Measurements from ENCODE around the gene CCDC102B. TPM values are rescaled to one million over a fixed set of nuclear protein-coding genes. Genes with fewer than 3 reads are reported as not detected.

Gene CCDC102B
- total RNA-seq, 2 donors from 2014 or later: 10.6 to 24.6 TPM

DNA sequence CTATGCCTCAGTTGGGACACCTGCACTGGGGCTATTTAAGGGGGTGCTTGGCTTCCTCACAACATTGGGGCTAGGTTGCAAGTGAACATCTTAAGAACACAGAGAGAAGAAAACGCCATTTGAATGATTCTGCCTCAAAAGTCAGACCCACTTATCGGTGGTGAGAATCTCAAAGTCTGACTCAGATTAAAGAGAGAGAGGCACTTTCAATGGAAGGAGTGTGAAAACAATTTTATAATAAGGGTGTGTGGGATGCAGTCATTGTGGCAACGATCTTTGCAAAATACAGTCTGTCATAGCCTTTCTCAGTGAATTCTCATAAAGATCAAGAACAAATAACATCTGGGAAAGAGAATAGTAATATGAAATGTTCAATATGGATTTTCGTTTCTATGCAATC, 41.8 kb downstream of the CCDC102B start:
- no peak for TF ChIP-seq CTCF (IDR thresholded peaks at IDR 0.05)
- ATAC-seq (ENCODE audit: insufficient number of reproducible peaks, low FRiP score, low read depth) (no peak), DNase-seq (ENCODE audit: low spot score) (no peak)
- H3K36me3 ChIP-seq: no peaks in the 10 kb centered on the region
- H3K4me3 ChIP-seq: no peak overlapping the region
- H3K9me3 ChIP-seq: no peaks in the 10 kb centered on the region
- no peaks in the 10 kb centered on the region for H3K27me3 ChIP-seq (replicated peaks; ENCODE audit: insufficient read depth)
- peaks cover 0 to 7% of the 10 kb centered on the region in 2 donors for H3K4me1 ChIP-seq (ENCODE audit: control insufficient read depth in 1 of 2, low read depth in 2 of 2)
- no peak overlapping the region for H3K27ac ChIP-seq

DNA sequence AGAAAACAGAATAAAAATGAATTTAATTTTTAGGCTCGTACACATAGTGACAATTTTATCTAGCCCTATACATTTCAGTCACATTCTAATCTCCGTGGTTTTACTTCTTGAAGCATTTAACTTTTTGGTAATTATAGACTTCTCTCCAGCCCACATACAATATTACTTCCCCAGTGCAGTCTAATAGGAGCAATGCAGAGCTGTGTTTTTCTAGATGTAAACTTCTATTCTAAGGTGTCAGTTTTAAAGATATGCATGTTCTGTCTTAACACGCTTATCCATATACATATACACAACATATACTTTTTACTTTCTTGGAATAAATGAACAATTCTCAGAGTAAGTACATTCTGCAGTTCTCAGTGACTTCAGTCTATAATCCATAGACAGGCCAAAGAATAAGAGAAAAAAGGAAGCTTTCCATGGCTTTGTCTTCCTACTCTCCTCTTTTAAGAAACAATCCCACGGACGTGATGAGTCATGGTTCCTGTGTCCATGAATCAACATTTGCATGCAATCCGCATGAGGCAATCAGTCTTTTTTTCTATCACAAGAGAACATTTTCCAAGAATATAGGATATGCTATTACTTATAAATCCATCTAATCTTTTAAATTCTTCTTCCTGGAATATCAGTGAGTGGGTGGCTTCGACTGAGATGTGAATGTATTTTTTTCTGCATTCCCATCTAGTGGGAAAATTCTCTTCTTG, 42.8 kb downstream of the CCDC102B start:
- Histone ChIP-seq H3K9me3 (no peaks in the 10 kb centered on the region), H3K27me3 (replicated peaks; ENCODE audit: insufficient read depth) (no peaks in the 10 kb centered on the region), H3K36me3 (no peaks in the 10 kb centered on the region), H3K27ac (no peak overlapping the region), H3K4me3 (no peak overlapping the region), H3K4me1 (ENCODE audit: control insufficient read depth in 1 of 2, low read depth in 2 of 2) (peaks cover 0 to 7% of the 10 kb centered on the region in 2 donors)
- no peak for ATAC-seq (ENCODE audit: insufficient number of reproducible peaks, low FRiP score, low read depth)
- no peak for DNase-seq (ENCODE audit: low spot score)
- TF ChIP-seq CTCF (IDR thresholded peaks at IDR 0.05): no peak

DNA sequence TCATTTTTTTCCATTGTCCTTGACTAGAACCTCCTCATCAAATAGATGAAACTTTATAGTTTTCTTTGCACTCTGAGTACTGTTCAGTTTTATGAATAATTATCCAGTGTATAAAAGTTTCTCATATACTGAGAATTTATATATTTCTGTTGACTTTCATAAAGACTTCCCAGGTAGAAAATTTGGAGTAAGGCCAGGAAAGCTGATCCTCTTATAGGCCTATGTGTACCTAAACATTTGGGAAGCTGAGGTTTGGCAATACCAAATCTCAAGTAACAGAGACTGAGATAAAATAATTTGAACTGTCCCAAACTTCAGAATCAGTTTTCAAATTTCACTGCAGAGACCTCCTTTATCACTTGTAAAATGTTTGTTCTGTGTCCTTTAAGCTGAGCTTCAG, 43.4 kb downstream of the CCDC102B start:
- DNase-seq (ENCODE audit: low spot score): no peak
- TF ChIP-seq CTCF (IDR thresholded peaks at IDR 0.05): no peak
- Histone ChIP-seq H3K27ac (no peak overlapping the region), H3K4me1 (ENCODE audit: control insufficient read depth in 1 of 2, low read depth in 2 of 2) (peaks cover 0 to 7% of the 10 kb centered on the region in 2 donors), H3K4me3 (no peak overlapping the region), H3K9me3 (no peaks in the 10 kb centered on the region), H3K27me3 (replicated peaks; ENCODE audit: insufficient read depth) (no peaks in the 10 kb centered on the region), H3K36me3 (no peaks in the 10 kb centered on the region)
- no peak for ATAC-seq (ENCODE audit: insufficient number of reproducible peaks, low FRiP score, low read depth)

GRCh38 chr18:68842951-68843350, 45.1 kb downstream of the CCDC102B start:
- no peak overlapping the region for H3K27ac ChIP-seq

More at GRCh38 chr18:68842951-68843350, 45.1 kb downstream of the CCDC102B start:
- Histone ChIP-seq H3K4me1 (ENCODE audit: control insufficient read depth in 1 of 2, low read depth in 2 of 2) (peaks cover 0 to 7% of the 10 kb centered on the region in 2 donors), H3K27me3 (replicated peaks; ENCODE audit: insufficient read depth) (no peaks in the 10 kb centered on the region), H3K4me3 (no peak overlapping the region), H3K36me3 (no peaks in the 10 kb centered on the region), H3K9me3 (no peaks in the 10 kb centered on the region)
- ATAC-seq (ENCODE audit: insufficient number of reproducible peaks, low FRiP score, low read depth) (no peak), DNase-seq (ENCODE audit: low spot score) (no peak)
- TF ChIP-seq CTCF (IDR thresholded peaks at IDR 0.05): no peak

All from thoracic aorta (tissue), 2 donors.